Astrocyte (in vitro differentiated cells and primary cell): ENCODE results near the gene TMEM108.

Experiments
- CTCF ChIP-seq: IDR thresholded peaks from 2 replicates; pipeline ENCODE4 v1.5.1; 2011; ENCODE audit warnings: low read depth, mild to moderate bottlenecking, inconsistent platforms, low read length, moderate library complexity; ENCODE audit not compliant: insufficient read depth
- EZH2 ChIP-seq: IDR thresholded peaks from 2 replicates; pipeline ENCODE4 v1.6.1; 2012; ENCODE audit warnings: mild to moderate bottlenecking, low read length, inconsistent platforms; ENCODE audit not compliant: insufficient read depth

- no peak for TF ChIP-seq CTCF
- no peak for TF ChIP-seq EZH2
These were observed 99.1 kb downstream of the TMEM108 start for GRCh38 chr3:133137042-133137996.
